ENCODE measurements around the gene EMC10. TPM values are rescaled to one million over a fixed set of nuclear protein-coding genes. Genes with fewer than 3 reads are reported as not detected.
A peak's percentile ranks its signal among the peaks of the same experiment; 100 is the strongest.

Gene EMC10
- total RNA-seq, 2 experiments from 2014 or later, result 39.1 to 44.4 TPM

DNA sequence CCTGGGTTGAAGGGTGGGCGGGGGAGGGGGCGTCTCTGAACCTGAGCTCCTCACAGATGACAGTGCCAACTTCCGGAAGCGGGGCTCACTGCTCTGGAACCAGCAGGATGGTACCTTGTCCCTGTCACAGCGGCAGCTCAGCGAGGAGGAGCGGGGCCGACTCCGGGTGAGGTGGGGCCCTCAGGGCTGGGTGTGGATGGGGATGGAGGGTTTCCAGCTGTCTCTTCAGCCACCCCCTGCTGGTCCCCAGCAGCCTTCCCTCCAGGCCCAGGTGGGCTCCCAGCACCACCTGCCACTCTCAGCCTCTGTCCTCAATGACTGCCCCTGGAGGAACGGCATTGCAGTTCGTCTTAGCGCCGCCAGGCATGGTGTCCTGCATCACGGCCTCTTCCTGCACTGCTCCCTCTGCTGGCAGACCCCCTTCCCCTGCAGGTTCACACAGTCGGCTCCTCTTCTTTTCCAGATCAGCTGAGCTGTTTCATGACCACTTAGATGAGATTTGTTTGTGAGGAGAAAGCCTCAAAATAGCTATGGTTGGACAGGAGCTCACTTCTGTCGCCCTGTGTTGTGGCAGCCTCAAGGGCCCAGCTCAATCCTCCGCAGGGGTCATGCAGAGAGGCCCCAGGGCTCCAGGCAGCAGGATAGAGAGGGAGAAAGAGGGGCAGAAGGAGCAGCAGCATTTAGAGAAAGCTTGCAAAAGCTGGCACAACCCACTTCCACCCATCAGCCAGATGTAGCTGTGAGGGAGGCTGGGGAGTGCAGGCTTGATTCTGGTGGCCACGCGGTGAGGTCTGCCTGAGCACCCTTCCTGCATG lies 2.8 kb downstream of the EMC10 start:
- Histone ChIP-seq H4K20me1 (ENCODE audit: insufficient read depth, low read length) (no peaks in the 10 kb centered on the region), H3K9me3 (ENCODE audit: low read length) (peaks cover 12% of the 10 kb centered on the region), H3K79me2 (ENCODE audit: insufficient read depth, low read depth, low read length) (peaks cover 22% of the 10 kb centered on the region), H3K4me1 (ENCODE audit: insufficient read depth, low read length, poor library complexity, severe bottlenecking) (peaks cover 10% of the 10 kb centered on the region), H2AFZ (ENCODE audit: low read length) (no peak overlapping the region), H3K36me3 (ENCODE audit: insufficient read depth, low read length) (peaks cover 66% of the 10 kb centered on the region), H3K9me2 (ENCODE audit: insufficient read depth, low read length) (no peaks in the 10 kb centered on the region), H3K4me2 (ENCODE audit: low read length) (no peak overlapping the region), H3K4me3 (ENCODE audit: low read depth, low read length, poor library complexity, severe bottlenecking) (no peak overlapping the region), H3K27ac (ENCODE audit: low read depth, low read length, poor library complexity, severe bottlenecking) (no peak overlapping the region)
- POLR2A ChIA-PET, result no interaction called here
- BruUV-seq (replicated peaks), result no TSS peak
- peak; percentile 23 for DNase-seq (ENCODE audit: low spot score)
- TF ChIP-seq, protein P1, sequence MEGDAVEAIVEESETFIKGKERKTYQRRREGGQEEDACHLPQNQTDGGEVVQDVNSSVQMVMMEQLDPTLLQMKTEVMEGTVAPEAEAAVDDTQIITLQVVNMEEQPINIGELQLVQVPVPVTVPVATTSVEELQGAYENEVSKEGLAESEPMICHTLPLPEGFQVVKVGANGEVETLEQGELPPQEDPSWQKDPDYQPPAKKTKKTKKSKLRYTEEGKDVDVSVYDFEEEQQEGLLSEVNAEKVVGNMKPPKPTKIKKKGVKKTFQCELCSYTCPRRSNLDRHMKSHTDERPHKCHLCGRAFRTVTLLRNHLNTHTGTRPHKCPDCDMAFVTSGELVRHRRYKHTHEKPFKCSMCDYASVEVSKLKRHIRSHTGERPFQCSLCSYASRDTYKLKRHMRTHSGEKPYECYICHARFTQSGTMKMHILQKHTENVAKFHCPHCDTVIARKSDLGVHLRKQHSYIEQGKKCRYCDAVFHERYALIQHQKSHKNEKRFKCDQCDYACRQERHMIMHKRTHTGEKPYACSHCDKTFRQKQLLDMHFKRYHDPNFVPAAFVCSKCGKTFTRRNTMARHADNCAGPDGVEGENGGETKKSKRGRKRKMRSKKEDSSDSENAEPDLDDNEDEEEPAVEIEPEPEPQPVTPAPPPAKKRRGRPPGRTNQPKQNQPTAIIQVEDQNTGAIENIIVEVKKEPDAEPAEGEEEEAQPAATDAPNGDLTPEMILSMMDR (conservative IDR thresholded peaks at IDR 0.05; ENCODE audit: low read length), result peak; percentile 74
- TF ChIP-seq EZH2phosphoT487 (IDR thresholded peaks at IDR 0.05; ENCODE audit: borderline replicate concordance, low read depth, low read length), result no peak
- intact Hi-C loops (cut with micrococcal nuclease; ENCODE audit: unreplicated experiment), result no loop called here
- CTCF ChIA-PET (ENCODE audit: unreplicated experiment), result no interaction called here

DNA sequence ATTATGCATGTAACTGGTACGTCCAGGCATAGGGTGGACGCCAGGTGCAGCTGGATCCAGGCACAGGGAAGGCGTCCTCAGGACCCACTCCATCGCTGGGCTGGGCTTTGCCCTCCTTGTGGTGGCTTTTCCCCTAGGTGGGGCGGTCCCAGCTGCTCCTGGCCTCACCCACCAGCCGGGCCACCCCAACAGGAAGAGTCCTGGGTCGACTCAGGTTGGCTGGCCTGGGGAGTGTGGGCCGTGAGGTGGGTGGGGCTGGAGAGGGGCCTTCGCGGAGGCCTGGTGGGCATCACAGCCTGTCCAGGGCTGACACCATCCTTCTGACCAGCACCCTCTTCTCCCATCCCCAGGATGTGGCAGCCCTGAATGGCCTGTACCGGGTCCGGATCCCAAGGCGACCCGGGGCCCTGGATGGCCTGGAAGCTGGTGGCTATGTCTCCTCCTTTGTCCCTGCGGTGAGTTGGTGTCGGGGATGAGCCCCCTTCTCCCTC lies 3.5 kb downstream of the EMC10 start:
- intact Hi-C loops (cut with micrococcal nuclease; ENCODE audit: unreplicated experiment), result no loop called here
- BruUV-seq (replicated peaks), result no TSS peak

More for the DNA sequence above, 3.5 kb downstream of the EMC10 start:
- Histone ChIP-seq H3K79me2 (ENCODE audit: insufficient read depth, low read depth, low read length) (peaks cover 22% of the 10 kb centered on the region), H3K9me2 (ENCODE audit: insufficient read depth, low read length) (no peaks in the 10 kb centered on the region), H3K4me1 (ENCODE audit: insufficient read depth, low read length, poor library complexity, severe bottlenecking) (peaks cover 10% of the 10 kb centered on the region), H3K36me3 (ENCODE audit: insufficient read depth, low read length) (peaks cover 73% of the 10 kb centered on the region), H3K4me3 (ENCODE audit: low read depth, low read length, poor library complexity, severe bottlenecking) (no peak overlapping the region), H3K9me3 (ENCODE audit: low read length) (peaks cover 12% of the 10 kb centered on the region), H3K4me2 (ENCODE audit: low read length) (no peak overlapping the region), H3K27ac (ENCODE audit: low read depth, low read length, poor library complexity, severe bottlenecking) (no peak overlapping the region), H2AFZ (ENCODE audit: low read length) (no peak overlapping the region), H4K20me1 (ENCODE audit: insufficient read depth, low read length) (no peaks in the 10 kb centered on the region)
- ChIA-PET POLR2A (no interaction called here), CTCF (ENCODE audit: unreplicated experiment) (no interaction called here)
- DNase-seq (ENCODE audit: low spot score), result no peak
- TF ChIP-seq, protein P1 (conservative IDR thresholded peaks at IDR 0.05; ENCODE audit: low read length), result no peak
- no peak for TF ChIP-seq EZH2phosphoT487 (IDR thresholded peaks at IDR 0.05; ENCODE audit: borderline replicate concordance, low read depth, low read length)
